ENCODE measurements around the gene PARD3. TPM values are rescaled to one million over a fixed set of nuclear protein-coding genes. Genes with fewer than 3 reads are reported as not detected.
A peak's percentile ranks its signal among the peaks of the same experiment; 100 is the strongest.

PARD3 gene
- total RNA-seq, 6 experiments from 2014 or later = 19.1 to 27.8 (median 22.0) TPM

DNA sequence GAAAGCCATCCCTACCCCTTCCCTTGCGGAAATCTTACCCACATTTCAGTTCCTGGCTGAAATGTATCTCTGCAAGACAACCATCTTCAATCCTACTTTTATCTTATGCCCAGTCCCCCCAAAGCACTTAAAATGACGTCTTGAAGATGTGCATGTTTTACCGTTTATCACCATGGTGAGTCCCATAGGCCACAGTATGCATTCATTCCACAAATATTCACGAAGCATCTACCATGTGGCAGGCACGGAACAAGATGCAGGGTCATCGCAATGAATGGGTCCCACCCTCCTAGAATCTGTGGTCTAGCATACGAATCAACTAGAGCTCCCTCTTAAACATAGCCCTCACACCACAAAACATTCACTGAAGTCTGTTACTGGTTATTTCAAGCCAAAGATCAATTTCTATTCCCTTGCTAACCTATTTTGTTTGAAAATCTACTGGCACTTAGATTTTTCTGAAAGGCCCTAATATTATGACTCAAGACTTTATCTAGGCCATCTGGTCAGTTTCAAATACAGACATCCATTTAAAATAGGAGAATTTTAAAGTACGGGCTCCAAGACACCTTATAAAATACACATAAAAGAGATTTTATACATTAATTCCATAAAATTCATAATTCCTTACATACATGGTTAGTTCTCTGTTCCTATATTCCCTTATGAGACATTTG, 99.4 kb downstream of the PARD3 start:
- Histone ChIP-seq H3K36me3 (no peaks in the 10 kb centered on the region), H3K4me1 (peaks cover 0 to 41% (median 15%) of the 10 kb centered on the region in 4 donors), H3K27ac (no peak overlapping the region), H3K9me3 (no peaks in the 10 kb centered on the region), H3K4me3 (no peak overlapping the region), H3K27me3 (no peaks in the 10 kb centered on the region)
- intact Hi-C loops (cut with DNase I) = no loop called here
- WGBS (ENCODE audit: insufficient coverage, low coverage, low lambda C conversion rate, missing lambda C conversion rate) = 97% methylated on average over 7 of the region's 8 CpGs
- ATAC-seq (no peak), DNase-seq (no peak)
- TF ChIP-seq, protein P1, sequence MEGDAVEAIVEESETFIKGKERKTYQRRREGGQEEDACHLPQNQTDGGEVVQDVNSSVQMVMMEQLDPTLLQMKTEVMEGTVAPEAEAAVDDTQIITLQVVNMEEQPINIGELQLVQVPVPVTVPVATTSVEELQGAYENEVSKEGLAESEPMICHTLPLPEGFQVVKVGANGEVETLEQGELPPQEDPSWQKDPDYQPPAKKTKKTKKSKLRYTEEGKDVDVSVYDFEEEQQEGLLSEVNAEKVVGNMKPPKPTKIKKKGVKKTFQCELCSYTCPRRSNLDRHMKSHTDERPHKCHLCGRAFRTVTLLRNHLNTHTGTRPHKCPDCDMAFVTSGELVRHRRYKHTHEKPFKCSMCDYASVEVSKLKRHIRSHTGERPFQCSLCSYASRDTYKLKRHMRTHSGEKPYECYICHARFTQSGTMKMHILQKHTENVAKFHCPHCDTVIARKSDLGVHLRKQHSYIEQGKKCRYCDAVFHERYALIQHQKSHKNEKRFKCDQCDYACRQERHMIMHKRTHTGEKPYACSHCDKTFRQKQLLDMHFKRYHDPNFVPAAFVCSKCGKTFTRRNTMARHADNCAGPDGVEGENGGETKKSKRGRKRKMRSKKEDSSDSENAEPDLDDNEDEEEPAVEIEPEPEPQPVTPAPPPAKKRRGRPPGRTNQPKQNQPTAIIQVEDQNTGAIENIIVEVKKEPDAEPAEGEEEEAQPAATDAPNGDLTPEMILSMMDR (IDR thresholded peaks at IDR 0.05) = no peak
- TF ChIP-seq POLR2A (IDR thresholded peaks at IDR 0.05) = no peak

DNA sequence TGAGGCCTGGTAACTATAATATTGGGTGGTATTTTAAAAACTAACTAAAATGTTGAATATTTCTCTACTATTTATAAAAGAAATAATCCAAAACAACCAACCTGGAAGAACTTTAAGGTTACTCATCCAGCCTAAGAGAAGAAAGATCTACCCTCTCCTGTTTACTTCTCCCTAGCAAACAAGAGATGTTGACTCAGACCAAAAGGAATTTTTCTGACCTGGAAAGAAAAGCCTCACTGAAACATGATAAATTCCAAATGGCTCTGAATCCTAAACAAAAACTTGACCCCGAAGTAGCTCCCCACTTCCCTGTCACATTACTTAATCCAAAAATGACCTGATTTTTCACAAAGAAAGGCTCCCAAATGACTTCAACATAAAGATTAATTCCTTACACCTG, 101.2 kb downstream of the PARD3 start:
- TF ChIP-seq POLR2A (IDR thresholded peaks at IDR 0.05) = no peak
- TF ChIP-seq, protein P1 (IDR thresholded peaks at IDR 0.05) = no peak
- H3K36me3 ChIP-seq = no peaks in the 10 kb centered on the region
- WGBS (ENCODE audit: insufficient coverage, low coverage, low lambda C conversion rate, missing lambda C conversion rate) = 35% methylated on average over 1 of the region's 1 CpG
- intact Hi-C loops (cut with DNase I) = no loop called here
- ATAC-seq (peak in 1 of 4 donors; percentile 15), DNase-seq (no peak)
- H3K27me3 ChIP-seq = no peaks in the 10 kb centered on the region
- no peaks in the 10 kb centered on the region for H3K9me3 ChIP-seq
- no peak overlapping the region for H3K27ac ChIP-seq
- no peak overlapping the region for H3K4me3 ChIP-seq
- H3K4me1 ChIP-seq = peaks cover 0 to 39% (median 17%) of the 10 kb centered on the region in 4 donors

DNA sequence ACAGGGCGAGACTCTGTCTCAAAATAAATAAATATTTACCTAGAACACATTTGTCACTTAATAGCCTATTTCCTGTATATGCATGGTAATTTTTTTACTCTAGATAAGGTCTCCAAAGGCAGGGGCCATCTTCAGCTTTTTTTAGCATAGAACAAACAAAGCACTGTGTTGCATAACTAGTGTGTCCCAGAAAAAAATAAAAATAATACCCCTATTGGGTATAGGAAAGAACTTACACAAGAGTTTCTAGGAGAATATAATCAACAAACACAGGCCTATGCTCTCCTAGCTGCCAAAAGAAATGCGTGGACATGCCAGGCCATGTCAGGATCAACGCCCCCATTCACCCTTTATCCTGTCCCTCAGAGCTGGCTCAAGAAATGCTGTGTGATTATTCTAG, 103.6 kb downstream of the PARD3 start:
- H3K4me3 ChIP-seq = no peak overlapping the region
- H3K9me3 ChIP-seq = no peaks in the 10 kb centered on the region
- H3K36me3 ChIP-seq = no peaks in the 10 kb centered on the region
- 25% methylated on average over 3 of the region's 3 CpGs for WGBS (ENCODE audit: insufficient coverage, low coverage, low lambda C conversion rate, missing lambda C conversion rate)
- intact Hi-C loops (cut with DNase I) = no loop called here
- ATAC-seq (peak; percentile 61 to 90 (median 82)), DNase-seq (no peak)
- peak overlapping the region in 2 of 3 donors; percentile 26 to 27 for H3K27ac ChIP-seq
- TF ChIP-seq, protein P1 (IDR thresholded peaks at IDR 0.05) = no peak
- no peak for TF ChIP-seq POLR2A (IDR thresholded peaks at IDR 0.05)
- peaks cover 0 to 38% (median 12%) of the 10 kb centered on the region in 4 donors for H3K4me1 ChIP-seq
- H3K27me3 ChIP-seq = no peaks in the 10 kb centered on the region

DNA sequence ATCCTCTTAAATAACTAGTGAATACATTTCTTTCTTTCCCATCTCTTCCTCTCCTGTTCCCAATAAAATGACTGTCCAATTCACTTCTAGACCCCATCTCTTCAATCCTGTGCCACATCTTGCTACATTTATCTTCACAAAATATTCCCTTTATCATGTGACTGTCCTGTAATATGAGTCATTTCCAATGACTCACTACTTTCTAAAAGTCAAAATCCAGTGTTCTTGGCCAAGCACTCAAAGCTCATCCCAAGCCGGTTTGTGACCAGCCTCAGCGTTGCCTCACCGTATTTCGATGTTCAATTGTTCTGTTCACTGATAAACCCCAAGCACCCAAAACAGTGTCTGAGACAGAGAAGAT, 104.7 kb downstream of the PARD3 start:
- H3K4me1 ChIP-seq = peaks cover 0 to 33% (median 12%) of the 10 kb centered on the region in 4 donors
- no peaks in the 10 kb centered on the region for H3K27me3 ChIP-seq
- H3K9me3 ChIP-seq = no peaks in the 10 kb centered on the region
- intact Hi-C loops (cut with DNase I) = no loop called here
- no peak for TF ChIP-seq POLR2A (IDR thresholded peaks at IDR 0.05)
- TF ChIP-seq, protein P1 (IDR thresholded peaks at IDR 0.05) = no peak
- DNase-seq (peak in 1 of 3 donors; percentile 41), ATAC-seq (peak in 3 of 4 donors; percentile 30 to 79 (median 57))
- H3K4me3 ChIP-seq = no peak overlapping the region
- peak overlapping the region in 2 of 3 donors; percentile 26 to 38 for H3K27ac ChIP-seq
- 15% methylated on average over 4 of the region's 4 CpGs for WGBS (ENCODE audit: insufficient coverage, low coverage, low lambda C conversion rate, missing lambda C conversion rate)
- no peaks in the 10 kb centered on the region for H3K36me3 ChIP-seq
